ENCODE data around the gene PLEKHA1.

Gene PLEKHA1

GRCh38 chr10:122421054-122421625, 46.6 kb downstream of the PLEKHA1 start:
- Histone ChIP-seq H3K27ac (ENCODE audit: insufficient read depth in 1 of 2, low read depth in 1 of 2, low read length in 2 of 2, poor library complexity in 1 of 2, severe bottlenecking in 2 of 2) (no peak overlapping the region), H3K4me1 (ENCODE audit: control extremely low read depth in 1 of 4, control insufficient read depth in 4 of 4, insufficient read depth in 4 of 4, low read length in 3 of 4) (peaks cover 0 to 10% (median 6%) of the 10 kb centered on the region in 4 experiments), H3K9me3 (ENCODE audit: control extremely low read depth in 1 of 5, control insufficient read depth in 4 of 5, insufficient read depth in 2 of 5, low read depth in 1 of 5, low read length in 4 of 5) (no peaks in the 10 kb centered on the region), H3K36me3 (ENCODE audit: control insufficient read depth in 4 of 4, insufficient read depth in 4 of 4, low read length in 3 of 4) (peaks cover 0 to 2% (median 0%) of the 10 kb centered on the region in 4 experiments), H3K4me3 (ENCODE audit: control insufficient read depth in 1 of 7, extremely low read depth in 1 of 7, insufficient read depth in 4 of 7, low read depth in 2 of 7, low read length in 6 of 7) (no peak overlapping the region), H3K27me3 (replicated peaks in 2 of 5; ENCODE audit: control insufficient read depth in 4 of 5, insufficient read depth in 5 of 5, low read length in 4 of 5) (no peaks in the 10 kb centered on the region)
- ChIA-PET POLR2A (no interaction called here), CTCF (no interaction called here)
- no peak for DNase-seq
- 100% methylated on average over 1 of the region's 3 CpGs for WGBS (ENCODE audit: insufficient coverage)

- CTCF ChIA-PET: no interaction called here
- H3K27ac ChIP-seq (ENCODE audit: insufficient read depth in 1 of 2, low read depth in 1 of 2, low read length in 2 of 2, poor library complexity in 1 of 2, severe bottlenecking in 2 of 2): no peak overlapping the region
Measured at GRCh38 chr10:122421742-122422141, 47.2 kb downstream of the PLEKHA1 start.

DNA sequence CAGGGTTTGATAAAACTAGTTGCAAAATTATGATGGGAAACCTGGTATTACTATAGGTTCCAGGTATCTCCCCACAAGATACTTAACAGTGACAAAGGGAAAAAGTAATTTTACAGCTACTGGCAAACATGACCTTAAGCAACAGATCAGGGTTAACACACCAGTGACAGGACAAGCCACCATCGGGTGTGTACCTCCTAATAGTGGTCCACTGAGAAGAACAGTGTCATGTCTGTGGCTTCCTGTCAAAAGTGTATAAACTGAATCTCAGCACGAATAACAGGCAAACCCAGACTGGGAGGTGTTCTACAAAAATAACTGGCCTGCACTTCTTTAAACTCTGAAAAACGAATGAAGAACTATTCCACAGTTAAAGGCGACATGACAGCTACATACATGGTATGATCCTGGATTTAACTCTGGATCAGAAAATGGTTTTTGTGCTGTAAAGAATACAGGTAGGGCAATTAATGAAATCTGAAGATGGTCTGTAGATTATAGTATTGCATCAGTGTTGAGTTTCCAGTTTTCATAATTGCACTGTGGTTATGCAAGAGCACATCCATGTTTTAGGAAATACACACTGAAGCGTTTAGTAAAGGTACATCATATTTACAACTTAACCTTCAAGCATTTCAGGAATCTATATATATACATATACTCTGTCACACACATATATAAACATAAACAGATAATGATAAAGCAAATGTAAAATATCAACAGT, 47.9 kb downstream of the PLEKHA1 start:
- ChIA-PET POLR2A (no interaction called here), CTCF (no interaction called here)
- peaks cover 0 to 2% (median 0%) of the 10 kb centered on the region in 4 experiments for H3K36me3 ChIP-seq (ENCODE audit: control insufficient read depth in 4 of 4, insufficient read depth in 4 of 4, low read length in 3 of 4)
- 69% methylated on average over 4 of the region's 5 CpGs for WGBS (ENCODE audit: insufficient coverage)
- no peak overlapping the region for H3K4me3 ChIP-seq (ENCODE audit: control insufficient read depth in 1 of 7, extremely low read depth in 1 of 7, insufficient read depth in 4 of 7, low read depth in 2 of 7, low read length in 6 of 7)
- peaks cover 0 to 3% (median 0%) of the 10 kb centered on the region in 4 experiments for H3K4me1 ChIP-seq (ENCODE audit: control extremely low read depth in 1 of 4, control insufficient read depth in 4 of 4, insufficient read depth in 4 of 4, low read length in 3 of 4)
- no peaks in the 10 kb centered on the region for H3K9me3 ChIP-seq (ENCODE audit: control extremely low read depth in 1 of 5, control insufficient read depth in 4 of 5, insufficient read depth in 2 of 5, low read depth in 1 of 5, low read length in 4 of 5)
- no peaks in the 10 kb centered on the region for H3K27me3 ChIP-seq (replicated peaks in 2 of 5; ENCODE audit: control insufficient read depth in 4 of 5, insufficient read depth in 5 of 5, low read length in 4 of 5)
- DNase-seq: no peak
- H3K27ac ChIP-seq (ENCODE audit: insufficient read depth in 1 of 2, low read depth in 1 of 2, low read length in 2 of 2, poor library complexity in 1 of 2, severe bottlenecking in 2 of 2): no peak overlapping the region

More at GRCh38 chr10:122421742-122422141, 47.2 kb downstream of the PLEKHA1 start:
- no peaks in the 10 kb centered on the region for H3K27me3 ChIP-seq (replicated peaks in 2 of 5; ENCODE audit: control insufficient read depth in 4 of 5, insufficient read depth in 5 of 5, low read length in 4 of 5)
- peaks cover 0 to 2% (median 0%) of the 10 kb centered on the region in 4 experiments for H3K36me3 ChIP-seq (ENCODE audit: control insufficient read depth in 4 of 4, insufficient read depth in 4 of 4, low read length in 3 of 4)
- POLR2A ChIA-PET: no interaction called here
- H3K9me3 ChIP-seq (ENCODE audit: control extremely low read depth in 1 of 5, control insufficient read depth in 4 of 5, insufficient read depth in 2 of 5, low read depth in 1 of 5, low read length in 4 of 5): no peaks in the 10 kb centered on the region
- DNase-seq: peak in 2 of 3 donors; percentile 4 to 12
- no peak overlapping the region for H3K4me3 ChIP-seq (ENCODE audit: control insufficient read depth in 1 of 7, extremely low read depth in 1 of 7, insufficient read depth in 4 of 7, low read depth in 2 of 7, low read length in 6 of 7)
- H3K4me1 ChIP-seq (ENCODE audit: control extremely low read depth in 1 of 4, control insufficient read depth in 4 of 4, insufficient read depth in 4 of 4, low read length in 3 of 4): peaks cover 0 to 6% (median 3%) of the 10 kb centered on the region in 4 experiments

GRCh38 chr10:122424059-122424458, 49.6 kb downstream of the PLEKHA1 start:
- DNase-seq: no peak
- WGBS (ENCODE audit: insufficient coverage): no CpG with 5 or more reads among the region's 2 CpGs
- Histone ChIP-seq H3K4me1 (ENCODE audit: control extremely low read depth in 1 of 4, control insufficient read depth in 4 of 4, insufficient read depth in 4 of 4, low read length in 3 of 4) (no peaks in the 10 kb centered on the region), H3K27me3 (replicated peaks in 2 of 5; ENCODE audit: control insufficient read depth in 4 of 5, insufficient read depth in 5 of 5, low read length in 4 of 5) (no peaks in the 10 kb centered on the region), H3K36me3 (ENCODE audit: control insufficient read depth in 4 of 4, insufficient read depth in 4 of 4, low read length in 3 of 4) (peaks cover 0 to 2% (median 0%) of the 10 kb centered on the region in 4 experiments), H3K9me3 (ENCODE audit: control extremely low read depth in 1 of 5, control insufficient read depth in 4 of 5, insufficient read depth in 2 of 5, low read depth in 1 of 5, low read length in 4 of 5) (no peaks in the 10 kb centered on the region), H3K4me3 (ENCODE audit: control insufficient read depth in 1 of 7, extremely low read depth in 1 of 7, insufficient read depth in 4 of 7, low read depth in 2 of 7, low read length in 6 of 7) (no peak overlapping the region), H3K27ac (ENCODE audit: insufficient read depth in 1 of 2, low read depth in 1 of 2, low read length in 2 of 2, poor library complexity in 1 of 2, severe bottlenecking in 2 of 2) (no peak overlapping the region)
- POLR2A ChIA-PET: no interaction called here
- CTCF ChIA-PET: interaction anchor here (0.6 to 1.0 kb wide), 2 partner anchors 33 to 81 kb away, joined by 3 to 4 read pairs; no protein-coding TSS in a partner anchor

DNA sequence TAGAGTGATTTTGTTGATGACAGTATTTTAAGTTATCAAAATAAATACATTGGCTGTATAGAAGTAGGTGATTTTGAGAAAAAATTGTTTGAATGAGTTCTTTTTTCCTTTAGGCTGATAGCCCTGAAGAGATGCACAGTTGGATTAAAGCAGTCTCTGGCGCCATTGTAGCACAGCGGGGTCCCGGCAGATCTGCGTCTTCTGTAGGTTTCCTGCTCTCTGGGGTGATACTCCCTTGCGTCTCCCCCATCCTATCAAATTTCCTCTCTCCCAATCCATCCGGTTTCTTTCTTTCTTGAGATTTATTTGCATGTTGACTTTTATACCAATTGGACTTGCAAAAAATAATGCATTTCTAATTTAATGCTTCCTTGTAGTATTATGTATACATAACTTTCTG, 52.3 kb downstream of the PLEKHA1 start:
- Histone ChIP-seq H3K36me3 (ENCODE audit: control insufficient read depth in 4 of 4, insufficient read depth in 4 of 4, low read length in 3 of 4) (peaks cover 0 to 5% (median under 1%) of the 10 kb centered on the region in 4 experiments), H3K27me3 (replicated peaks in 2 of 5; ENCODE audit: control insufficient read depth in 4 of 5, insufficient read depth in 5 of 5, low read length in 4 of 5) (no peaks in the 10 kb centered on the region), H3K9me3 (ENCODE audit: control extremely low read depth in 1 of 5, control insufficient read depth in 4 of 5, insufficient read depth in 2 of 5, low read depth in 1 of 5, low read length in 4 of 5) (no peaks in the 10 kb centered on the region), H3K27ac (ENCODE audit: insufficient read depth in 1 of 2, low read depth in 1 of 2, low read length in 2 of 2, poor library complexity in 1 of 2, severe bottlenecking in 2 of 2) (no peak overlapping the region), H3K4me1 (ENCODE audit: control extremely low read depth in 1 of 4, control insufficient read depth in 4 of 4, insufficient read depth in 4 of 4, low read length in 3 of 4) (no peaks in the 10 kb centered on the region), H3K4me3 (ENCODE audit: control insufficient read depth in 1 of 7, extremely low read depth in 1 of 7, insufficient read depth in 4 of 7, low read depth in 2 of 7, low read length in 6 of 7) (no peak overlapping the region)
- WGBS (ENCODE audit: insufficient coverage): 100% methylated on average over 3 of the region's 6 CpGs
- DNase-seq: no peak
- ChIA-PET POLR2A (no interaction called here), CTCF (no interaction called here)

DNA sequence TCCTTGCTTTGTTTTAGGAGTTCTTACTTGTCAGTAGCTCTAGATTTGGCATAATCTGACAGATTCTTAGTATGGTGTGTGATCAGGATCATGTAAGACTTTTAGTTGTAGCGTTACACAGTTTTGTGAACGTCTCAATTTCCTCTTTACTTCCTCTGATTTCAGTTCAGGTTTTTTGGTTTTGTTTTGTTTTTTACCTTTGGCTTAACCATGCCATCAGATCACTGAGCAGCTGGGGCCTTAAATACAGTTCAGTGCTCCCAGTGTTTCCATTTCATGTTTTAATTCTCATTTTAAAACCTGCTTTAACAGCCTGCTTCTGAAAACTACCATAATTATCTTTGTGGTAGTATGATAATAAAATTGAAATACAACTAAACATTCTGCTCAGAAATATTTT, 52.8 kb downstream of the PLEKHA1 start:
- no peak for DNase-seq
- Histone ChIP-seq H3K4me1 (ENCODE audit: control extremely low read depth in 1 of 4, control insufficient read depth in 4 of 4, insufficient read depth in 4 of 4, low read length in 3 of 4) (no peaks in the 10 kb centered on the region), H3K36me3 (ENCODE audit: control insufficient read depth in 4 of 4, insufficient read depth in 4 of 4, low read length in 3 of 4) (peaks cover 0 to 5% (median under 1%) of the 10 kb centered on the region in 4 experiments), H3K27me3 (replicated peaks in 2 of 5; ENCODE audit: control insufficient read depth in 4 of 5, insufficient read depth in 5 of 5, low read length in 4 of 5) (no peaks in the 10 kb centered on the region), H3K4me3 (ENCODE audit: control insufficient read depth in 1 of 7, extremely low read depth in 1 of 7, insufficient read depth in 4 of 7, low read depth in 2 of 7, low read length in 6 of 7) (no peak overlapping the region), H3K27ac (ENCODE audit: insufficient read depth in 1 of 2, low read depth in 1 of 2, low read length in 2 of 2, poor library complexity in 1 of 2, severe bottlenecking in 2 of 2) (no peak overlapping the region), H3K9me3 (ENCODE audit: control extremely low read depth in 1 of 5, control insufficient read depth in 4 of 5, insufficient read depth in 2 of 5, low read depth in 1 of 5, low read length in 4 of 5) (no peaks in the 10 kb centered on the region)
- POLR2A ChIA-PET: no interaction called here
- CTCF ChIA-PET: no interaction called here
- 75% methylated on average over 2 of the region's 2 CpGs for WGBS (ENCODE audit: insufficient coverage)

- peaks cover 0 to 2% (median 0%) of the 10 kb centered on the region in 4 experiments for H3K36me3 ChIP-seq (ENCODE audit: control insufficient read depth in 4 of 4, insufficient read depth in 4 of 4, low read length in 3 of 4)
- CTCF ChIA-PET: interaction anchor here (0.8 to 5.7 kb wide), 14 partner anchors 9 to 167 kb away, joined by 3 to 65 read pairs (median 4); no protein-coding TSS in a partner anchor
- no peak overlapping the region for H3K27ac ChIP-seq (ENCODE audit: insufficient read depth in 1 of 2, low read depth in 1 of 2, low read length in 2 of 2, poor library complexity in 1 of 2, severe bottlenecking in 2 of 2)
- peak; percentile 38 to 72 (median 65) for DNase-seq
- peaks cover 0 to 2% (median 0%) of the 10 kb centered on the region in 5 experiments for H3K9me3 ChIP-seq (ENCODE audit: control extremely low read depth in 1 of 5, control insufficient read depth in 4 of 5, insufficient read depth in 2 of 5, low read depth in 1 of 5, low read length in 4 of 5)
- POLR2A ChIA-PET: no interaction called here
- H3K27me3 ChIP-seq (replicated peaks in 2 of 5; ENCODE audit: control insufficient read depth in 4 of 5, insufficient read depth in 5 of 5, low read length in 4 of 5): peaks cover 0 to 2% (median 0%) of the 10 kb centered on the region in 5 experiments
- no peak overlapping the region for H3K4me3 ChIP-seq (ENCODE audit: control insufficient read depth in 1 of 7, extremely low read depth in 1 of 7, insufficient read depth in 4 of 7, low read depth in 2 of 7, low read length in 6 of 7)
- no CpG with 5 or more reads among the region's 3 CpGs for WGBS (ENCODE audit: insufficient coverage)
- H3K4me1 ChIP-seq (ENCODE audit: control extremely low read depth in 1 of 4, control insufficient read depth in 4 of 4, insufficient read depth in 4 of 4, low read length in 3 of 4): no peaks in the 10 kb centered on the region
Measured at GRCh38 chr10:122435212-122435827, 60.8 kb downstream of the PLEKHA1 start.
